Measurements from ENCODE around the gene COL27A1.

COL27A1 gene

GRCh38 chr9:114308361-114308950, 153.1 kb downstream of the COL27A1 start:
- no peak overlapping the region for H3K4me3 ChIP-seq (ENCODE audit: low read depth, low read length)
- no peak for DNase-seq (ENCODE audit: low read depth, low spot score)
- in situ Hi-C loops (cut with HindIII; ENCODE audit: low sequenced_read_pairs): no loop called here
- no peak for TF ChIP-seq CTCF (IDR thresholded peaks at IDR 0.05; ENCODE audit: low read depth, low read length)

- no peak for TF ChIP-seq CTCF (IDR thresholded peaks at IDR 0.05; ENCODE audit: low read depth, low read length)
- DNase-seq (ENCODE audit: low read depth, low spot score): no peak
- in situ Hi-C loops (cut with HindIII; ENCODE audit: low sequenced_read_pairs): no loop called here
- H3K4me3 ChIP-seq (ENCODE audit: low read depth, low read length): no peak overlapping the region
Observed at GRCh38 chr9:114309096-114309495, 153.8 kb downstream of the COL27A1 start.

GRCh38 chr9:114310471-114311450, 155.4 kb downstream of the COL27A1 start:
- TF ChIP-seq CTCF (IDR thresholded peaks at IDR 0.05; ENCODE audit: low read depth, low read length): no peak
- DNase-seq (ENCODE audit: low read depth, low spot score): no peak
- no peak overlapping the region for H3K4me3 ChIP-seq (ENCODE audit: low read depth, low read length)
- in situ Hi-C loops (cut with HindIII; ENCODE audit: low sequenced_read_pairs): no loop called here

GRCh38 chr9:114311571-114312512, 156.5 kb downstream of the COL27A1 start:
- no peak for DNase-seq (ENCODE audit: low read depth, low spot score)
- no peak for TF ChIP-seq CTCF (IDR thresholded peaks at IDR 0.05; ENCODE audit: low read depth, low read length)
- H3K4me3 ChIP-seq (ENCODE audit: low read depth, low read length): no peak overlapping the region
- in situ Hi-C loops (cut with HindIII; ENCODE audit: low sequenced_read_pairs): no loop called here

- in situ Hi-C loops (cut with HindIII; ENCODE audit: low sequenced_read_pairs): no loop called here
- DNase-seq (ENCODE audit: low read depth, low spot score): no peak
- no peak overlapping the region for H3K4me3 ChIP-seq (ENCODE audit: low read depth, low read length)
- TF ChIP-seq CTCF (IDR thresholded peaks at IDR 0.05; ENCODE audit: low read depth, low read length): no peak
Observed at GRCh38 chr9:114312513-114312875, 157.2 kb downstream of the COL27A1 start.

GRCh38 chr9:114313186-114313585, 157.8 kb downstream of the COL27A1 start:
- DNase-seq (ENCODE audit: low read depth, low spot score): no peak
- H3K4me3 ChIP-seq (ENCODE audit: low read depth, low read length): no peak overlapping the region
- TF ChIP-seq CTCF (IDR thresholded peaks at IDR 0.05; ENCODE audit: low read depth, low read length): no peak
- in situ Hi-C loops (cut with HindIII; ENCODE audit: low sequenced_read_pairs): no loop called here

Measured in astrocyte of the spinal cord (primary cell).